GM12878 (cell line): ENCODE data around the gene DCC. TPM values are rescaled to one million over a fixed set of nuclear protein-coding genes. Genes with fewer than 3 reads are reported as not detected.

Source experiments
- ATAC-seq: fragments of 200-7000 bp; cut with Tn5 transposase; 3 replicates; pipeline ENCODE4 v1.9.1; 2020; ENCODE audit warnings: mild to moderate bottlenecking, moderate library complexity
- BruUV-seq: library from RNA; stranded (reverse); fragments of 400-500 nt; replicated peaks from 2 replicates; lab custom pipeline; 2021; lab: Mats Ljungman, UMichigan
- CTCF ChIA-PET: fragments of 300-600 bp; sonication (Branson Sonifier 250); formaldehyde crosslinking; extraction: SDS; loops from one replicate; lab custom pipeline; 2021; ENCODE audit warnings: inconsistent platforms; lab: Yijun Ruan, JAX
- POLR2A ChIA-PET: fragments of 350-600 bp; formaldehyde crosslinking; extraction: SDS; loops from one replicate; lab custom pipeline; 2021; ENCODE audit warnings: inconsistent platforms; lab: Charles Lee
- RAD21 ChIA-PET: fragments of 300-600 bp; sonication (Branson Sonifier 250); formaldehyde crosslinking; loops from one replicate; lab custom pipeline; 2023; ENCODE audit warnings: antibody characterized with exemption; ENCODE audit not compliant: unreplicated experiment; lab: Charles Lee
- SMC1A ChIA-PET: fragments of 300-600 bp; sonication (Branson Sonifier 250); formaldehyde crosslinking; loops from one replicate; lab custom pipeline; 2023; ENCODE audit not compliant: unreplicated experiment, uncharacterized antibody; lab: Charles Lee
- DNase-seq: peaks from one replicate; pipeline ENCODE4 v3.0.0-alpha.2; 2011; ENCODE audit warnings: low read depth, low spot score
- FAIRE-seq: peaks from 3 replicates; lab custom pipeline; 2011; peaks lifted over from hg19 to GRCh38; lab: Jason Lieb, UNC
- H2AFZ ChIP-seq: 2 replicates; pipeline ENCODE4 v1.6.0; 2011; ENCODE audit warnings: low read depth, low read length, control low read depth; ENCODE audit not compliant: control insufficient read depth
- H3K27ac ChIP-seq: 2 replicates; pipeline ENCODE4 v1.5.1; 2011; ENCODE audit warnings: control low read depth; ENCODE audit not compliant: control insufficient read depth, insufficient read depth
- H3K27me3 ChIP-seq, 2 experiments: replicated peaks in 1 of 2; 2 replicates each; pipeline versions ENCODE4 v1.6.0 to v1.6.1; 2011; ENCODE audit warnings: low read length in 1 of 2; ENCODE audit not compliant: control insufficient read depth in 2 of 2, insufficient read depth in 2 of 2
- H3K36me3 ChIP-seq, 2 experiments: 2 replicates each; pipeline ENCODE4 v1.5.1; 2011; ENCODE audit warnings: low read length in 1 of 2; ENCODE audit not compliant: control insufficient read depth in 2 of 2, insufficient read depth in 2 of 2
- H3K4me1 ChIP-seq: 2 replicates; pipeline ENCODE4 v1.6.1; 2011; ENCODE audit warnings: mild to moderate bottlenecking, low read length, moderate library complexity, mixed read lengths; ENCODE audit not compliant: control insufficient read depth, insufficient read depth
- H3K4me2 ChIP-seq: 2 replicates; pipeline ENCODE4 v1.6.0; 2011; ENCODE audit warnings: control low read depth; ENCODE audit not compliant: control insufficient read depth, insufficient read depth
- H3K4me3 ChIP-seq: fragments of 200-600 bp; sonication (generic); 2 replicates; pipeline ENCODE4 v1.5.1; 2016
- H3K79me2 ChIP-seq: 2 replicates; pipeline ENCODE4 v1.6.0; 2011; ENCODE audit warnings: low read length; ENCODE audit not compliant: control insufficient read depth, insufficient read depth
- H3K9ac ChIP-seq: 2 replicates; pipeline ENCODE4 v1.8.0; 2011; ENCODE audit warnings: low read length, control low read depth, mixed read lengths; ENCODE audit not compliant: control insufficient read depth, insufficient read depth
- H3K9me3 ChIP-seq: replicated peaks from 3 replicates; pipeline ENCODE4 v1.5.1; 2011; ENCODE audit warnings: mild to moderate bottlenecking, low read length; ENCODE audit not compliant: control insufficient read depth, insufficient read depth
- H4K20me1 ChIP-seq: 2 replicates; pipeline ENCODE4 v1.6.0; 2011; ENCODE audit not compliant: control insufficient read depth, insufficient read depth
- ATF7 ChIP-seq: fragments of 450-650 bp; IDR thresholded peaks from 2 replicates; pipeline ENCODE4 v1.6.1; 2016; ENCODE audit warnings: low read depth, mild to moderate bottlenecking
- BRCA1 ChIP-seq: IDR thresholded peaks from 2 replicates; pipeline ENCODE4 v1.6.1; 2011; ENCODE audit warnings: low read depth, low read length, improper control_type of control experiment
- CHD2 ChIP-seq: IDR thresholded peaks from 2 replicates; pipeline ENCODE4 v1.6.1; 2011; ENCODE audit warnings: low read depth, low read length, improper control_type of control experiment, borderline replicate concordance
- CREB1 ChIP-seq: IDR thresholded peaks from 2 replicates; pipeline ENCODE4 v1.6.1; 2012; ENCODE audit warnings: low read depth, mild to moderate bottlenecking, inconsistent platforms
- EED ChIP-seq: sonication (generic); IDR thresholded peaks from 2 replicates; pipeline ENCODE4 v1.6.1; 2016; ENCODE audit warnings: antibody characterized with exemption, low read depth
- EP300 ChIP-seq, 2 experiments: fragments of 150-350 bp in 1 of 2; IDR thresholded peaks; 2 replicates each; pipeline ENCODE4 v1.6.1; 2011 to 2012; ENCODE audit warnings: low read depth in 2 of 2, low read length in 2 of 2, borderline replicate concordance in 1 of 2, improper control_type of control experiment in 1 of 2, inconsistent platforms in 1 of 2; ENCODE audit not compliant: control insufficient read depth in 1 of 2
- FOS ChIP-seq: IDR thresholded peaks from 3 replicates; pipeline ENCODE4 v1.6.1; 2011; ENCODE audit warnings: borderline replicate concordance; ENCODE audit not compliant: insufficient read length; ENCODE audit errors: extremely low read depth
- FOXK2 ChIP-seq: fragments of 450-650 bp; IDR thresholded peaks from 2 replicates; pipeline ENCODE4 v1.6.1; 2017; ENCODE audit warnings: mild to moderate bottlenecking, moderate library complexity
- HCFC1 ChIP-seq: fragments of 150-350 bp; IDR thresholded peaks from 2 replicates; pipeline ENCODE4 v1.6.1; 2014; ENCODE audit warnings: low read length
- HDAC6 ChIP-seq: fragments of 200-600 bp; sonication (generic); IDR thresholded peaks from one replicate; pipeline ENCODE4 v1.8.0; 2017; ENCODE audit warnings: antibody characterized with exemption; ENCODE audit not compliant: unreplicated experiment
- HDGF ChIP-seq: fragments of 450-650 bp; IDR thresholded peaks from 2 replicates; pipeline ENCODE4 v1.6.1; 2016; ENCODE audit warnings: antibody characterized with exemption
- KDM1A ChIP-seq: fragments of 200-600 bp; sonication (generic); IDR thresholded peaks from 2 replicates; pipeline ENCODE4 v1.6.1; 2016; ENCODE audit warnings: borderline replicate concordance
- PAX8 ChIP-seq: fragments of 450-650 bp; IDR thresholded peaks from 2 replicates; pipeline ENCODE4 v1.6.1; 2017; ENCODE audit warnings: mild to moderate bottlenecking, moderate library complexity
- POLR2AphosphoS5 ChIP-seq: IDR thresholded peaks from 2 replicates; pipeline ENCODE4 v1.6.1; 2011; ENCODE audit warnings: mild to moderate bottlenecking, low read length, inconsistent platforms
- RAD21 ChIP-seq: IDR thresholded peaks from 2 replicates; pipeline ENCODE4 v1.6.1; 2011; ENCODE audit warnings: mild to moderate bottlenecking, low read depth, low read length, moderate library complexity; ENCODE audit not compliant: insufficient read depth
- SUZ12 ChIP-seq: fragments of 200-600 bp; sonication (generic); IDR thresholded peaks from one replicate; pipeline ENCODE4 v1.6.1; 2018; ENCODE audit warnings: antibody characterized with exemption, mild to moderate bottlenecking; ENCODE audit not compliant: unreplicated experiment
- TCF12 ChIP-seq: IDR thresholded peaks from 2 replicates; pipeline ENCODE4 v1.6.1; 2011; ENCODE audit warnings: low read depth, mild to moderate bottlenecking, low read length
- ZBTB40 ChIP-seq: fragments of 450-650 bp; IDR thresholded peaks from 2 replicates; pipeline ENCODE4 v1.6.1; 2016; ENCODE audit warnings: mild to moderate bottlenecking, moderate library complexity, borderline replicate concordance
- WGBS: methylation state at CpG from one replicate; pipeline ENCODE4 v1.1.6; 2016; ENCODE audit warnings: low lambda C conversion rate; ENCODE audit not compliant: insufficient replicate concordance, insufficient coverage; ENCODE audit errors: missing lambda C conversion rate; 5-methylcytosine and 5-hydroxymethylcytosine counted together
- in situ Hi-C: fragments of 300-500 bp; cut with MboI; formaldehyde crosslinking; loops from 9 replicates; pipeline ENCODE4 v1.14.3; 2018; ENCODE audit warnings: mixed read lengths
- intact Hi-C: fragments of 100-400 bp; cut with micrococcal nuclease; formaldehyde crosslinking; loops from one replicate; pipeline ENCODE4 v1.14.2; 2022; ENCODE audit not compliant: unreplicated experiment
- polyA plus RNA-seq, 11 experiments: library from polyadenylated mRNA; depleted of rRNA in 4 of 11; unstranded in 6 of 11; stranded (reverse) in 5 of 11; fragments of >200 nt; fragmentation: Nextera tagmentation in 4 of 11; fragmentation: Illumina TruSeq in 1 of 11; extraction: Ambion mirVana in 4 of 11; extraction: Trizol in 1 of 11; gene quantifications; 1 replicate in 1 of 11; 2 replicates in 10 of 11; pipeline versions ENCODE4 v1.2.1 to v1.2.3, GENCODE V29; 2011 to 2016; ENCODE audit warnings: inconsistent platforms in 2 of 11, missing spikeins in 2 of 11, low read depth in 1 of 11
- total RNA-seq, 4 experiments: library from RNA; depleted of rRNA in 3 of 4; stranded (reverse); fragments of >200 nt in 3 of 4; fragmentation: Illumina TruSeq in 1 of 4; extraction: Trizol in 1 of 4; gene quantifications; 2 replicates each; pipeline versions ENCODE4 v1.2.1 to v1.2.3, GENCODE V29; 2013 to 2021

Gene DCC
- total and polyA plus RNA-seq, 10 of the 15 experiments (the other 5 are each of a cell fraction or from before 2014, with no cell fraction given), result 0.01 TPM; not detected in 9

- Histone ChIP-seq H3K79me2 (no peaks in the 10 kb centered on the region), H3K9me3 (no peaks in the 10 kb centered on the region; the same call in 2 of the 3 replicates), H3K27ac (no peak overlapping the region), H3K4me1 (no peaks in the 10 kb centered on the region), H3K4me2 (no peak overlapping the region), H3K36me3 (no peaks in the 10 kb centered on the region), H4K20me1 (no peaks in the 10 kb centered on the region), H3K9ac (no peak overlapping the region), H2AFZ (no peak overlapping the region), H3K27me3 (no peaks in the 10 kb centered on the region), H3K4me3 (no peak overlapping the region)
- in situ Hi-C loops, result no loop called here
- TF ChIP-seq POLR2AphosphoS5, result no peak
- no peak for TF ChIP-seq EED
- TF ChIP-seq CHD2, result no peak
- TF ChIP-seq FOS, result no peak
- no peak for TF ChIP-seq CREB1
- TF ChIP-seq BRCA1, result no peak
- no peak for TF ChIP-seq ATF7
- TF ChIP-seq HDGF, result no peak
- TF ChIP-seq EP300 (IDR thresholded peaks at IDR 0.05; ENCODE audit: borderline replicate concordance in 1 of 2, control insufficient read depth in 1 of 2, low read depth in 2 of 2, low read length in 2 of 2), result no peak
- no peak for TF ChIP-seq SUZ12
- BruUV-seq, result no TSS peak
- ChIA-PET RAD21 (no interaction called here), CTCF (no interaction called here), SMC1A (no interaction called here), POLR2A (no interaction called here)
- FAIRE-seq, result no peak
- no peak for DNase-seq
- intact Hi-C loops, result no loop called here
- ATAC-seq, result no peak
These were observed 156.4 kb downstream of the DCC start for GRCh38 chr18:52496426-52496825.

- 47% methylated on average over 6 of the region's 6 CpGs for WGBS
- DNase-seq (no peak), FAIRE-seq (no peak), ATAC-seq (no peak)
- ChIA-PET SMC1A (no interaction called here), POLR2A (no interaction called here), CTCF (no interaction called here), RAD21 (no interaction called here)
- no peak overlapping the region for H3K4me3 ChIP-seq
- H3K9ac ChIP-seq, result no peak overlapping the region
- in situ Hi-C loops, result no loop called here
- intact Hi-C loops, result no loop called here
- no peaks in the 10 kb centered on the region for H3K36me3 ChIP-seq
- no peaks in the 10 kb centered on the region for H3K79me2 ChIP-seq
- H3K27ac ChIP-seq, result no peak overlapping the region
- BruUV-seq, result no TSS peak
- no peaks in the 10 kb centered on the region for H4K20me1 ChIP-seq
- no peaks in the 10 kb centered on the region for H3K4me1 ChIP-seq
- no peak overlapping the region for H3K4me2 ChIP-seq
- no peak overlapping the region for H2AFZ ChIP-seq
- no peaks in the 10 kb centered on the region; the same call in 2 of the 3 replicates for H3K9me3 ChIP-seq
- no peaks in the 10 kb centered on the region for H3K27me3 ChIP-seq
- TF ChIP-seq FOXK2 (no peak), RAD21 (no peak), ZBTB40 (no peak), HCFC1 (no peak), PAX8 (no peak), TCF12 (no peak), KDM1A (no peak), HDAC6 (no peak)
These were observed 159.0 kb downstream of the DCC start for GRCh38 chr18:52499016-52499415.
